ENCODE measurements around the gene PTH1R.

The PTH1R gene

DNA sequence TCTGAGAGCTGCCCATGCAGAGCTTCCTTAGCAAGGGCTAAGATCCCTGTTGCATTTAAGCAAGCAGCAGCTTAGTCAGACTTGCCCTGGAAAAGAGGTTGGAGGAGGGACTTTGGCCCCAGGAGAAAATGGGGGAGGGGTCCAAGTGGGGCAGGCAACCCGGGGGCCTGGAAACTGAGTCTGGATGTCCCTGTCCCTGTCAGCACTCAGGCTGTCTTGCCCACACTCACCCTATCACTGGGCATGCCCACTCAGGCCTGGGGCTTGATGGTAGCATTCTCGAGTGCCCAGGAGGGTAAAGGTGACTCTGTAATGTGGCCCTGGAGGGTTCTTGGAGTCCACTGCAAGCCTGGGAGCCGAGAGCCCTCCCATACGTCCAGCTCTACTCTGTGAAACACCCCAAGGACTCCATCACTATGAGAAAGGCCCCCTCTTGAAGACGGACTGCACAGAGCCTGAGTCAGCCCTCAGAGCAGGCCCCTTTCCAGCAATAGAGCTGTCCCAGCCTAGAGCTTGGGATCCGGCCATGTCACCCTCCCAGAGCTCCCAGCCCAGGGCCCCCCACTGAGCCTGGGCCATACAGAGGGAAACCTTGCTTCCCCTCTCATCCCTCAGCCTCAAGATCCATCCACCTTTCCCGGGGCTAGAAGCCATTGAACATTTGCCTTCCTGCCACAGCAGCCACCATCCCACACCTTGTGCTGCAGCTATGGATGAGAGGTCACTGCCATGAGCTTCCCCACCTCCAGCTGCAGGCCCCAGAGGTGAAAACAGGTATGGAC is 27.6 kb upstream of the PTH1R start:
- DNase-seq = peak; percentile 16

GRCh38 chr3:46850468-46850779 is 27.1 kb upstream of the PTH1R start:
- DNase-seq = no peak

DNA sequence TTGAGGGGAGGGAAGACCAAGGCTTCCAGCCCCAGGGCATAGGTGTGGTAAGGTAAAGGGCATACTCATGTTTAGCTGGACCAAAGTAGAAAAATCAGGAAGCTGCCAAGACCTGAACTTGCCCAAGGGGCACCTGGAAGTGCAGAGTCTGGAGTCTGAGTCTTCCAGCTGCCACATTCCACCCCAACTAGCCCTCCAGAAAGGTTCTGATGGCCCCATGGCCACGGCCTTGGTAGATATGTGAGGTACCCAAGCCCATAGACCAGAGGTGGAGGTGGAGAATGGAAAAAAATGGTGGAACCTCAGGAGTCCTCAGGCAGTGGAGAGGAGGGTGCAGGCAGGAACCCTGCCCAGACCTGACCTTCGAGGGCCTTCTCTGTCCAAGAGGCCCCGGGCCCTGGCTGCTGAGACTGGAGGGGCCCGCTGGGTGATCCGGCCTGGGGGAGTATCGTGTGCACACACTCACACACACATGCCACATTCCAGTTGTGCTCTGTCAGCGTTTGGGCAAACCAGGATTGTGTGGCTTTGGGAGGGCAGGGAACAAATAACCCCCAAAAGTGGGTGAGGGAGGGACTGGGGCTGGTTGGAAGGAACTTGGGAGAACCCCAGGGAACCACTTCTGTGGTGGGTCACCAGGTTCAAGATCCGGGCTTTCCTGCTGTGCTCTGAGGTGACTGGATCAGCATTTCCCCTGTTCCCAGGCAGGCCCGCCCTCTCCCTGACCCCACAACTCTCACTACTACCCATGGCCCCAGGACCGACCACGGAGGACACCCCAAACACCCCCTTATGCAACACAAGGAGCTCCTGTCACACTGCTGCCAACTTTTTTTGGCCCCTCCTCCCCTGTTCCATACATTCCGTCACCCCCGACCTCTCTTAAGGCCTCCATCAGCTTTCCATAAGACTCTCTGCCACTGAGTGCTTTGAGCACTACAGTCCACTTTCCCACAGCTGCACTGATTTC is 25.9 kb upstream of the PTH1R start:
- DNase-seq = no peak

- no peak for DNase-seq
These were observed 25.2 kb upstream of the PTH1R start for GRCh38 chr3:46852334-46852720.

GRCh38 chr3:46852839-46853355 is 24.6 kb upstream of the PTH1R start:
- DNase-seq = no peak

DNA sequence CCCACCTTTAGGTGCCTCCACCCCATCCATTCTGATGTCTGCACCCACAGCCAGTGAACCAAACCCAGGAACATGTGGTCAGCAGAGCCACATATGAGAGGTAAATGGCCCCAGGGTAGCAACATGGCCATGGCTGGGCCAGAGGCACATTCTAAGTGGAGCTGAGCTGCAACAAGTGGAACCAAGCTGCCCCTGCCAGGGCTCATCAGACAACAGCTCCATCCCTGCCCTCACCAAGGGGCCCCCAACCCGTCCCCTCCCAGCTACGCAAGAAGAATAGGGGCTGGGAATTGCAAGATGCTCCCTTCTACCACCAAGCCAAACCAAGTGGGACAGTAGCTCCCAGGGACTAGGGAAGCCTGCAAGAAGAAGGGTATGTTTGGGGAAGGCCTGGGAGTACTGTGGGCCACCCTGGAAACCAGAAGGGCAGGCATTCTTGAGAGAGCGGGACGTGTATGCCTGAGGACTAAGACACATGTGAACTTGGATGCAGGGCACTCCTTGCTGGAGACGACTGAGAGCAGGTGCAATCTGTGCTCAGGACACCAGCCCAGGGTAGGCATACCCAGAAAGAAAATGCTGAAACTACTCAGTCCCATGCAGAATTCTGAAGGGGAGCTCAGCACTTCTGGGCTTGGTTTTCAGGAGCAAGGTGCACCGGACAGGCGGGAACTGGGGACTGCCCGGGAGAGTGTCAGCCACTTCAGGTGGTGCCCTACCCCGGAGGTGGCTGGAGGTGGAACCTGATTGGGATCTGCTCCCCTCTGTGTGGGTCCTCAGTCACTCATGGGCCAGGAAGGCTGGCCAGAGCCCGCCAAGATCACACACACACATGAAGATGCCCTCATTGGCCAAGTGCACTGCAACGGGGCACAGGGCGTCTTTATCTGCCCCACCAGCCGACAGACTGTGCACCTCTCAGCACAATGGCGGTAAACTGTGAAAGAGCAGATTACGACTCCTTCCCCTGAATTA is 23.8 kb upstream of the PTH1R start:
- no peak for DNase-seq

DNA sequence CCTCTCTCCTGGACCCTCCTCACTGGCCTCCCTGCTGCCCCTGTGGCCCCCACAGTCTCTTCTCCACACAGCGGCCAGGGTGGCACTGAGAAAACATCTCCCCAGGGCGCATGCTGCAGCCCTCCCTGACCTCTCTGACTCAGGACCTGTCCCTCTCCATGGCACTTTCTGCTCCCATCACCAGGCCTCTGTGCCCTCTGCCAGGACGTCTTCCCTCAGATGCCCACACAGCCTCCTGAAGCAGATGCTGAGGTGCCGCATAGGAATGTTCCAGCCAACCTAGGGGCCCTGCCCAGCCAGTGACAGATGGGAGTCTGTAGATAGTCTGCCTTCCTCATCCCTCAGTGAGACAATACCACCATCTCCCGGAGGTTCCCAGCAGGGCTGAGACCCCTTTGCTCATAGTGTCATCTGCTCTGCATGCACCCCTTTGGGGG is 22.9 kb upstream of the PTH1R start:
- no peak for DNase-seq

DNA sequence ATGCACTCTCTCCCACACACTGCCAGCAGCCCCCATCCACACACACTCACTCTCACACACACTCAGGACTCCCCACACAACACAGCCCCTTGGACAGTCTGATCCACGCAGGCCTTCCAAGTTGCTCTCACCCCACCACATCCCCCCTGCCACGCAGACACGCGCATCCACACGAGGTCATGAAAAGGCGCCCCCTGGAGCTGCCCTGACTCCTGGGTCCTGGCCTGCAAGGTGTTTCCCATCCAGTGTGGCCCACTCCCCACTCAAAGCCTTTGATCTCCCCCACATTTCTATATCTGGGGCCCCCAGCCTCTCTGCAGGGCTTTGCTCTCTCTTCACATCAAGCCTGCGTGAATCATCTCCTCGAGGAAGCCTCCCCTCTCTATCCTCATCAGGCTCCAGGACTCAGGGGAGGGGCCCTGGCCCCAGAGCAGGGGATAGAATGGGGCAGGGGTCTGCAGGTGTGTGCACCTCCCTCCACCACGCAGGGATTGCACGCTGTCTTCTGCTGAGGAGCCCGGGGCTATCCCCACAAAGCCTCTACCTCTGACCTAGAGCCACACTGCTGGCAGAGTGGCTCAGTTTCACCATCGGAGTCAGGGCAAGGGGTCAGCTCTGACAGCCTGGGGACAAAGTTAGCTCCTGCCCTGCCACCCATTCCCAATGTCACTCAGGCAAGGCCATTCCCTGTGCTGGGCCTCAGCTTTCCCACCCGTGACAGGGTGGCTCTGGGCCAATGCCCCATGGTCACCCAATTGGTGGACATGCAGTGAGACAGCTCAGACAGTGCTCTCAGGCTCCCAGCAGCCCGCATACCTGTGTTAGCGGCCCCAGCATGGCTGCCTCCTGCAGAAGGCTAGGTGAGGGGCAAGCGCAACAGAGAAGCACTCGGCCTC is 20.7 kb upstream of the PTH1R start:
- DNase-seq = no peak

DNA sequence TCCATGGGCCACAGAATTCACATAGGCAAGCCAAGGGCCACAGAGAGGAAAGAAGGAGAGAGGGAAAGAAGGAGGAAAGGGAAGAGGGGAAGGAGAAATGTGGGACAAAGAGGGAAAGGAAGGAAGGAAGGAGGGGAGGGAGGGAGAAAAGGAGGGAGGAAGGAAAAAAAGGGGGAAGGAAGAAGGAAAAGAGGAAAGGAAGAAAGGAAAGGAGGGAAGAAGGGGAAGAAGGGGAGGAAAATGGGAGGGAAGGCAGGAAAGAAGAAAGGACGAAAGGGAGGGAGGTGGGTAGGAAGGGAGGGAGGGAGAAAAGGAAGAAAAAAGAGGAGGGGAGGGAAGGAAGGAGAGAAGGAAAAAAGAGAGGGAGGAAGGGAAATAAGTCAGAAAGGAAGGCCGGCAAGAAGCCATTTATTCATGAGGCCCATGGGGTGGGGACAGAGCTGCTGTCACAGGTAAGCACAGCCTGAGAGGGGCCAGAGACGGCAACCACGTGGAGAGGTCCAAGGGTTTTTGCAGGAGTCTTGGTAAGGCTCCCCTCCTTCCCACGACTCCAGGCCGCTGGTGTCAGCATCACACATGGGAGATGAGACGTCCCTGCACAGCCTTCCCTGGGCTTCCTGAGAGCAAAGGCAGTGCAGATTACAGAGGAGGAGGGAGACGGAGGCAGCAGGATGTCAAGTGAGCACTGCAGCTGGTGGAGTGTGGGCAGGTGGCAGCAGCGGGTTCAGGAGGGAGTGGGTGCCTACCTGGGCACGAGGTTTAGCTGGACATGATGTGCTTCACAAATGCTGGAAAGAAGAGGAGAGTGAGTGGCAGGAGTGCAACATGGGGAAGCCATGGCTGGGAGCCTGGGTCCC is 19.8 kb upstream of the PTH1R start:
- DNase-seq = no peak

GRCh38 chr3:46858456-46858855 is 19.1 kb upstream of the PTH1R start:
- no peak for DNase-seq

DNA sequence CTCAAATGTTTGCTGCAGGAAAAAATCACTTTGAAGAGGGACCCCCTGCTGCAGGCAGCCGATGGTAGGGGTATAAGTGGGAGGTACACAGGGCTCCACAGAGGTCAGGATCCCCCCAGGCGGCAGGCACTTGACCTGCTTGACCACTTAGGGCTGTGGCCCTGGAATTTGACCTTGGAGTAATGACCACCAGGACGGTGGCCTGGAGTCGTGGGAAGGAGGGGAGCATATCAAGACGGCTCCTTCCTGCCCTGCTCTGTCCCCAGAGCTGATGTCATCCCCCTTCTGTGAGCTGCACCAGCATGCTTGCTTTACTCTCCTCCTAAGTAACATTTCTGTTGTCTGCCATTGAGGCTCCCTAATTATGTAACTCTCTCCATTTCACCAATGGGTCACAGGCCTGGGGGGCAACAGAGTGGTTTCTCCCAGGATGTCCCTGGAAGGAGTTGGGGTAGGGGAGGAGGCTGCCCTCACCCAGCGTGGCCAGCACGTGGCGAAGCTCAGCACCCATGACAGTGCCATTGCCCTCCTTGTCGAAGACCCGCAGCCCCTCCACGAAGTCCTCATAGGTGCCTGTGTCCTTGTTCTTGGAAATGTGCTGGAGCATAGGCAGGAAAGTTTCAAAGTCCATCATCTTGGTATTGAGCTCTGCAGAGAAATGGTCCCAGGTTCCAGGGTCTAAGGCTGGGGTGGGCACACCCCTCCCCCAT is 18.4 kb upstream of the PTH1R start:
- DNase-seq = no peak

DNA sequence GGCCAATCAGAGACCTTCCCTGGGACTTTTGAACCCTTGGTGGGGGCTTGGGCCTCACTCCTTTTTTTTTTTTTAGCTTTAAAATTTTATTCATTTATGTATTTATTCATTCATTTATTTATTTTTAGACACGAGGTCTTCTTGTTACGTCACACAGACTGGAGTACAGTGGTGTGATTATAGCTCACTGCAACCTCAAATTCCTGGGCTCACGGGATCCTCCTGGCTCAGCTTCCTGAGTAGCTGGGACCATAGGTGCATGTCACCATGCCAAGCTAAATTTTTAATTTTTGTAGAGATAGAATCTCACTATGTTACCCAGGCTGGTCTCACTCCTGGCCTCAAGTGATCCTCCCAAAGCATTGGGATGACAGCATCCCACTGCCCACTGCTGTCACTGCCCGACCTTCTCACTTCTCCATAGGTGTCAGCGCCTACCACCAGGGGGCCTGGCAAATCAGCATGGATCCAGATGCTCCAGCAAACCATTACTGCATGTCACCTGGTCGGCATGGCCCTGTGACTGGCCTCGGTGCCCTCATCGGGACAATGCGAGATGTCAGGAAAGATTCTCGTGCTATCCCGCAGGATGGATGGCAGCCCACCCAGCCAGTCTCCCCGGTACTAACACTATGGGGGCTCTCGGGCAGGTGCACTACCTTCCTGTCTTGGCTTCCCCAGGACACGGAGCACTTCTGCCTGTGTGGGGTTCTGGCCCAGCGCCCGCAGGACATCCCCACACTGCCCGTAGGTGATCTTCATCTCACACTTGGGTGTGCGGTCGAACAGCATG is 17.3 kb upstream of the PTH1R start:
- DNase-seq = peak; percentile 59

DNA sequence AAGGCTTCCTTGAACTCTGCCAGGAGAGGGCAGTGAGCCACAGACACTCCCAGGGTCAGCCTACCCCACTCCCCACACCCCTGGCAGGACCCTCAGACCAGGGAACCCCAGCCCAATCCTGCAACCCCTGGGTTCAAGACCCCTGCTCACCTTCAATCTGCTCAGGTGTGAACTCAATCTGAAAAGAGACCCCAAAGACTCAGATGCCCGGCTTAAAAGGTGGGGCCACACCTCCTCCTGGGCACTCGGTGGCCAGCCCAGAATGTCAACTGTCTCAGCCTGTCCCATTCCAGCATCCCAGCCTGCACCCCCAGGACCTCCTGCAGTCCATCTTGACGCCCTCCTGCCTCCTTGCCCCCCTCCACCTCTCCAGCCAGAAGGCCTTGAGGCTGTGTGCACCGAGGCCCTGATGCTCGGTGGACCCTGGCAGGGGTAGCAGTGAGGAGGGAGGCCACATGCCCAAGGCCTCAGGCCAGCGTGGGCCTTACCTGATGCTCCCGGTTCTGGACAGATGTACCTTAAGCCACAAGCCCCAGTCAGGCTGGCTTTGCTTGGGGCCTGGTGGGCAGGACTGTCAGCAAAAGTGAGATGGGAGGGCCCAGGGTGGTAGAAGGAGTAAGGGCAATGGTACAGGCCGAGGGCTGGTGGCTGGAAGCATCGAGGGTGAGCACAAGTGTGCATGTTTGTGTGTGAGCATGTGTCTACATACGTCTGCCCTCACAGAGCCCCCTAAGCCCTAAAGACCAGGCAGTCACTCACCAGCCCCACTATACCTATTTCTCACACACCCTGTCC is 16.5 kb upstream of the PTH1R start:
- DNase-seq = no peak

DNA sequence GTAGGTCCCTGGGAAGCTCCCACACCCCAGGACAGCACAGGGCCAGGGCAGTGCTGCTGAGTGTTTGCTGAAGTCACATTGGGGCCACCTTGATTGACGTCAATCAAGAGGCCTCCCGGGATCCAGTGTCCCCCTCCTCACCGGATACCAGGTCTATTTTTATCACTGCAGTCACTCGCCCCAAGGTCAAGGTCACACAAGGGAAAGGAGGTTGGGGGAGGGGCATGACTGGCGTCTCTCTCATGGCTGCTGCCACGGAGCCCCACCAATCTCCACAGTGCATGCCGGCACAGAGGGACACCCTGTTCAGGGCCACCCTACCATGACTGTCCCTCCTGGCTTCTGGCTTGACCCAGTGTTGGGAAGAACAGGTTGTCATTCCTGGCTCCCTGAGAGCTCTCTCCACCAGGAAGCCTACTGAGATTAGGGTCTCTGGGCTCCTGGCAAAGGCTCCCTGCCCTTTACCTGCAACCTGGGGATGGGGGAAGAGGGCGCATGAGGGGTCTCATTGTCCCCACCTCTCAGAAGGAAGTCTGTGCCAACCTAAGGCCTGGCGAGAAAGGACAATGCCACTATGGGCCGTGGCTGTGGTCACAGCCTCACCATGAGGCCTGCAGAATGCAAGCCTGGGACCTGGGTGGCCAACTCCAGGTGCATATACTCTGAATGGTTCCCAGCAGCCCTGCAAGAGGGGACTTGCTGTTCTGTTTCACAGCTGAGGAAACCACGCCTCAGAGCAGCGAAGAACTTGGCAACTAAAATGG is 15.7 kb upstream of the PTH1R start:
- DNase-seq = no peak

DNA sequence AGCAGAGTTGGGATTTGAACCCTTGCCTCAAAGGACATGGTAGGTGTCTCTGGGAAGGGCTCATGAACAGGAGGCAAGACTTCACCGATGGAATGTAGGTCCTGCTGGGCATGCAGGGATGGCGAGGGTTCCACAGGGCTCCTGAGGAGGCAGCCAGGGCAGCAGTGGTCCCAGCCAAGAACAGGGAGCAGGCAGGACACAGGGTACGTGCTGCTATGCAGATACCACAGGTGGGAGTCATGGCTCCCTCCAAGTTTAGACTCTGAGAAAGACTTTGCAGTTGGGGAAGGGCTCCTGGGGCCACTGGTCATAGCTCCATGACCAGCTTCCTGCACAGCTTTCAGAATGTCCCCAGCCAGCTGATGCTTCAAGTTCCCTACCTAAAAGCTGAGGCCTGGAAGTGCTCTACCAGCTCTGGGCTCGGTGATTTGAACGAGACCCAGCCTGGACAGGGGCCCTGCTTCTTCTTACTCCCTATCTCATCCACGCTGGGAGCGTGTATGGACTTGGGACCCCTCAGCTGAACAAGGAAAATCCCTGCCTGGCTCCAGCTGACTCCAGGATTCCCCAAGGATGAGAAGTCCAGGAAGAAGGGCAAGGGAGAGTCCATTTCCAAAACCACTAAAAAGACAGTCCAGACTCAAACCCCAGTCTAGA is 15.0 kb upstream of the PTH1R start:
- no peak for DNase-seq

DNA sequence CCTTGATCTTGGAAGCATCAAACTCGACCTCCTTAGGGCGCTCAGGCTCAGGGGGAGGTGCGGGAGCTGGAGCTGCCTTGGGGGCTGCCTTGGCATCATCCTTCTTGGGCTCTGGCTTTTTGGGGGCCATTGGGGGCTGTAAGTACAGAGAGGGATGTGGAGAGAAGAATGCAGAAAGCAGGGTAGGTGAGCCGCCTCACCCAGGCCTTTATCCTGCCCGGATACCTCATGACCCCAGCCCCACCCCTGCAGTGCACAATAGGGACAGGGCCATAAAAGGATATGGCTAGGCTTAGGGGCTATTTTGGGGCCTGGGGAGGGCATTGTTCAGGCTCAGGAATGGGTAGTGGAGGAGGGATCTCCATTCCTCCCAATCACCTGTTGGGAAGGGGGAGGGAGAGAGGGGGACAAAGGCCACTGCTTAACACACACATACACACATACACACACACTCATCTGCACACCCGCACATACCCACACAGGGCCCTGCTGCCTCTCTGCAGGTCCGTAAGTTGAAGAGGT is 14.2 kb upstream of the PTH1R start, which contains the start of gene MYL3:
Gene MYL3, minus strand, starts transcription at position 184 of the 522 bp plus-strand sequence. Its CDS starts 54 bp downstream, at position 130.
- no peak for DNase-seq

All from stimulated activated CD8-positive, alpha-beta memory T cell treated with anti-CD3 and anti-CD28 coated beads, Interleukin-4, amount 100 ng/mL, for 48 hours (primary cell).